HG03039 (cell line): ENCODE results near the gene CIB4.

Source experiments
- ATAC-seq: cut with Tn5 transposase; IDR thresholded peaks from one replicate; pipeline ENCODE4 v1.9.1; 2021; ENCODE audit warnings: mild to moderate bottlenecking, moderate library complexity; ENCODE audit not compliant: unreplicated experiment

The CIB4 gene

GRCh38 chr2:26640781-26641564 lies at the start of gene CIB4:
Gene CIB4, minus strand, starts transcription at chr2:26641366. Its CDS starts 52 bp downstream, at chr2:26641314.
- no peak for ATAC-seq

GRCh38 chr2:26687801-26688200 lies 46.6 kb upstream of the CIB4 start:
- ATAC-seq = no peak

- ATAC-seq = no peak
Measured at GRCh38 chr2:26687328-26687727, 46.2 kb upstream of the CIB4 start.

- ATAC-seq = no peak
Measured at GRCh38 chr2:26685989-26686839, 45.0 kb upstream of the CIB4 start.

- no peak for ATAC-seq
Measured at GRCh38 chr2:26685341-26685740, 44.2 kb upstream of the CIB4 start.

- no peak for ATAC-seq
Measured at GRCh38 chr2:26683583-26683982, 42.4 kb upstream of the CIB4 start.

GRCh38 chr2:26682155-26682554 lies 41.0 kb upstream of the CIB4 start:
- no peak for ATAC-seq

GRCh38 chr2:26681656-26682055 lies 40.5 kb upstream of the CIB4 start:
- ATAC-seq = no peak

GRCh38 chr2:26679867-26680266 lies 38.7 kb upstream of the CIB4 start:
- ATAC-seq = no peak

GRCh38 chr2:26678035-26678434 lies 36.9 kb upstream of the CIB4 start:
- no peak for ATAC-seq

- ATAC-seq = no peak
Measured at GRCh38 chr2:26675651-26676255, 34.6 kb upstream of the CIB4 start.

- ATAC-seq = no peak
Measured at GRCh38 chr2:26674771-26675170, 33.6 kb upstream of the CIB4 start.

- ATAC-seq = no peak
Measured at GRCh38 chr2:26674002-26674751, 33.0 kb upstream of the CIB4 start.

- ATAC-seq = no peak
Measured at GRCh38 chr2:26672818-26673393, 31.7 kb upstream of the CIB4 start.

- no peak for ATAC-seq
Measured at GRCh38 chr2:26672112-26672817, 31.1 kb upstream of the CIB4 start.

- ATAC-seq = no peak
Measured at GRCh38 chr2:26671691-26672090, 30.5 kb upstream of the CIB4 start.

GRCh38 chr2:26670931-26671460 lies 29.8 kb upstream of the CIB4 start:
- ATAC-seq = no peak

GRCh38 chr2:26670171-26670570 lies 29.0 kb upstream of the CIB4 start:
- ATAC-seq = no peak

GRCh38 chr2:26668856-26669750 lies 27.9 kb upstream of the CIB4 start:
- ATAC-seq = no peak
